Epithelial cell of umbilical artery (primary cell): ENCODE measurements around the gene PARP16. TPM values are rescaled to one million over a fixed set of nuclear protein-coding genes. Genes with fewer than 3 reads are reported as not detected.

Experiments
- total RNA-seq: library from RNA; depleted of rRNA; stranded (reverse); fragments of >200 nt; gene quantifications from 2 replicates; pipeline ENCODE4 v1.2.3, GENCODE V29; 2014

PARP16 gene
- 0.97 and 1.1 TPM in 2 replicates for total RNA-seq

GRCh38 chr15:65286704-65287519, at the start of gene PARP16:
TSS of gene PARP16 (minus strand) at chr15:65286883. CDS start at chr15:65286426, 457 bp downstream.

GRCh38 chr15:65304381-65305149, 17.9 kb upstream of the PARP16 start, which contains the start of gene RNU5B-1:
TSS of gene RNU5B-1 (plus strand) at chr15:65304677.

GRCh38 chr15:65210770-65211481, 75.8 kb downstream of the PARP16 start, which contains the start of gene CILP:
TSS of gene CILP (minus strand) at chr15:65211473. CDS start at chr15:65209755, 1,718 bp downstream.

Other genes with a start within 250 kb of the PARP16 start
- not detected in 2 replicates for gene SLC51B, start 241.5 kb downstream of the PARP16 start, total RNA-seq
- gene RASL12, start 218.9 kb downstream of the PARP16 start, total RNA-seq, result 0.32 TPM in 1 of 2 replicates, not detected in the other
- gene KBTBD13, start 210.1 kb downstream of the PARP16 start, total RNA-seq, result not detected in 2 replicates
- gene UBAP1L, start 171.7 kb downstream of the PARP16 start, total RNA-seq, result 0.65 and 1.1 TPM in 2 replicates
- gene PDCD7, start 153.1 kb downstream of the PARP16 start, total RNA-seq, result 13.0 and 18.2 TPM in 2 replicates
- gene CLPX, start 101.5 kb downstream of the PARP16 start, total RNA-seq, result 40.9 and 57.4 TPM in 2 replicates
- gene CILP, start 75.4 kb downstream of the PARP16 start, total RNA-seq, result not detected in 2 replicates
- not detected in 2 replicates for gene RNU5A-1, start 9.2 kb upstream of the PARP16 start, total RNA-seq
- not detected in 2 replicates for gene RNU5B-1, start 17.8 kb upstream of the PARP16 start, total RNA-seq
- not detected in 2 replicates for gene IGDCC3, start 91.1 kb upstream of the PARP16 start, total RNA-seq
- gene IGDCC4, start 136.1 kb upstream of the PARP16 start, total RNA-seq, result under 0.01 TPM in 2 replicates
- gene DPP8, start 230.8 kb upstream of the PARP16 start, total RNA-seq, result 43.5 and 50.0 TPM in 2 replicates
- 112 and 142 TPM in 2 replicates for gene HACD3, start 243.6 kb upstream of the PARP16 start, total RNA-seq